ENCODE measurements around the gene ULK4. TPM values are rescaled to one million over a fixed set of nuclear protein-coding genes. Genes with fewer than 3 reads are reported as not detected.

The ULK4 gene
- total and polyA plus RNA-seq, 12 donors, result 1.6 to 24.5 (median 6.9) TPM

GRCh38 chr3:41234823-41235721, 726.8 kb downstream of the ULK4 start:
- H3K27ac ChIP-seq, result no peak overlapping the region
- H3K4me1 ChIP-seq (replicated peaks in 1 of 2), result peaks cover 0 to 5% of the 10 kb centered on the region in 2 donors
- no peaks in the 10 kb centered on the region for H3K27me3 ChIP-seq
- peaks cover 0 to 86% of the 10 kb centered on the region in 2 donors for H3K36me3 ChIP-seq (replicated peaks in 1 of 2)
- H3K9me3 ChIP-seq (replicated peaks in 1 of 3), result no peaks in the 10 kb centered on the region
- H3K4me3 ChIP-seq, result no peak overlapping the region
- 59 to 66% (median 64%) methylated on average over 6 of the region's 6 CpGs for WGBS, 4 donors
- intact Hi-C loops (cut with DNase I), result no loop called here
- no peak for DNase-seq
- no peak for TF ChIP-seq POLR2A (IDR thresholded peaks at IDR 0.05)
- TF ChIP-seq CTCF (IDR thresholded peaks at IDR 0.05), result no peak

GRCh38 chr3:41224120-41224806, 737.6 kb downstream of the ULK4 start:
- peak in 4 of 7 donors; percentile 35 to 43 (median 38) for DNase-seq
- TF ChIP-seq CTCF (IDR thresholded peaks at IDR 0.05), result peak in 2 of 6 experiments; percentile 21 to 43
- TF ChIP-seq POLR2A (IDR thresholded peaks at IDR 0.05), result no peak
- Histone ChIP-seq H3K4me1 (replicated peaks in 1 of 2) (peaks cover 9 to 50% of the 10 kb centered on the region in 2 donors), H3K27ac (peak overlapping the region in 2 of 5 donors; percentile 50 to 58), H3K4me3 (no peak overlapping the region), H3K9me3 (replicated peaks in 1 of 3) (no peaks in the 10 kb centered on the region), H3K36me3 (replicated peaks in 1 of 2) (peaks cover 0 to 39% of the 10 kb centered on the region in 2 donors), H3K27me3 (no peaks in the 10 kb centered on the region)
- WGBS, 4 donors, result 66 to 85% (median 75%) methylated on average over 3 of the region's 3 CpGs
- intact Hi-C loops (cut with DNase I), result no loop called here

- Histone ChIP-seq H3K36me3 (replicated peaks in 1 of 2) (peaks cover 0 to 39% of the 10 kb centered on the region in 2 donors), H3K4me3 (no peak overlapping the region), H3K9me3 (replicated peaks in 1 of 3) (no peaks in the 10 kb centered on the region), H3K27me3 (no peaks in the 10 kb centered on the region), H3K4me1 (replicated peaks in 1 of 2) (peaks cover 9 to 52% of the 10 kb centered on the region in 2 donors), H3K27ac (peak overlapping the region in 2 of 5 donors; percentile 50 to 58)
- no peak for TF ChIP-seq POLR2A (IDR thresholded peaks at IDR 0.05)
- no peak for TF ChIP-seq CTCF (IDR thresholded peaks at IDR 0.05)
- no peak for DNase-seq
- 77 to 95% (median 87%) methylated on average over 2 of the region's 2 CpGs for WGBS, 4 donors
- intact Hi-C loops (cut with DNase I), result no loop called here
Measured at GRCh38 chr3:41223691-41224090, 738.2 kb downstream of the ULK4 start.

- peaks cover 0 to 34% of the 10 kb centered on the region in 2 donors for H3K36me3 ChIP-seq (replicated peaks in 1 of 2)
- peaks cover 9 to 55% of the 10 kb centered on the region in 2 donors for H3K4me1 ChIP-seq (replicated peaks in 1 of 2)
- no peak overlapping the region for H3K27ac ChIP-seq
- no peak overlapping the region for H3K4me3 ChIP-seq
- H3K27me3 ChIP-seq, result no peaks in the 10 kb centered on the region
- intact Hi-C loops (cut with DNase I), result no loop called here
- no peaks in the 10 kb centered on the region for H3K9me3 ChIP-seq (replicated peaks in 1 of 3)
- DNase-seq, result no peak
- 58 to 75% (median 66%) methylated on average over 2 of the region's 2 CpGs for WGBS, 4 donors
- TF ChIP-seq CTCF (IDR thresholded peaks at IDR 0.05) (no peak), POLR2A (IDR thresholded peaks at IDR 0.05) (no peak)
Measured at GRCh38 chr3:41223078-41223477, 738.8 kb downstream of the ULK4 start.
